Upper lobe of left lung (tissue), 4 donors: Measurements from ENCODE around the gene MDC1.
"Not testable (repeated sequence)": the region's sequence is repeated elsewhere in the genome, so short reads cannot be mapped to it uniquely, and the experiment has no call there.

Source experiments
- CTCF ChIP-seq, 6 experiments: fragments of 450-650 bp in 4 of 6; fragments of 200-600 bp in 2 of 6; sonication (generic) in 2 of 6; IDR thresholded peaks; one replicate each; pipeline ENCODE4 v1.5.1; 2016 to 2019; ENCODE audit warnings: antibody characterized with exemption in 6 of 6
- POLR2A ChIP-seq, 4 donors: fragments of 450-650 bp; IDR thresholded peaks; one replicate each; pipeline ENCODE4 v1.5.1; 2016 to 2017; ENCODE audit warnings: antibody characterized with exemption in 4 of 4, mild to moderate bottlenecking in 2 of 4

GRCh38 chr6:30765495-30765894 lies 48.4 kb upstream of the MDC1 start:
- not testable (repeated sequence) for TF ChIP-seq POLR2A, CTCF (IDR thresholded peaks at IDR 0.05)
